ENCODE results near the gene ATXN7L2.

ATXN7L2 gene

DNA sequence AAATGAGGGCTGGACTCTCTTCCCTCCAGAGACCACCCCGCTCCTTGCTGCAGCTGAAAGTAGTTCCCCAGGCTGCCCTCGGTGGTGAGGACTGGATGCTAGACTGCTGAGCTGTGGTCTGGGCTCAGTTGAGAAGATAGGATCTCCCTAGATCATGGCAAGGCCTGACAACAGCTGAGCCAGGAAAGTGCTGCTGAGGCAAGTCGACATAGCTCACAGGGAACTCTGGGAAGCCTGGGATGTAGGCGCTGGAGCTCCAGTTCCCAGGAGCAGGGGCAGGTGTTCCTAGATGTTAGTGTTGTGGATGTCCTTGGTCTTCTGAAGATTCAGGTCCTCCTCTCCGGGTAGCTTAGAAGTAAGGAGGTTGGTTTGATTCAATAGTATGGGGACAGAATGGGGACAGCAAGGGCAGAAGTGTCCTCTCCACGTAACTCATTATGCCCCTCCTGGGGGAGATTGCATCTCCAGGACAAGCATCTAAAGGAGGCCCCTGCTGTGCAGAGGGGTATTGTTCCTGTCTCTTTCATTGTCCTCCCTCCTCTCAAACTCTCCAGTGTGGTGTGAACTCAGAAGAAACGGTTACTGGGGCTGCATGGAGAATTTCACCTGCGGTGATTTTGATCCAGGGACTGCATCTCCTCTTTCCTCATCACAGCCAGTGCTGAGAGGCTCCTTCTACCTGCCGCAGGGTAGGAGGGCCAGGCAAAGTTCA is 13.9 kb downstream of the ATXN7L2 start:
- no peak for DNase-seq (ENCODE audit: low spot score)

DNA sequence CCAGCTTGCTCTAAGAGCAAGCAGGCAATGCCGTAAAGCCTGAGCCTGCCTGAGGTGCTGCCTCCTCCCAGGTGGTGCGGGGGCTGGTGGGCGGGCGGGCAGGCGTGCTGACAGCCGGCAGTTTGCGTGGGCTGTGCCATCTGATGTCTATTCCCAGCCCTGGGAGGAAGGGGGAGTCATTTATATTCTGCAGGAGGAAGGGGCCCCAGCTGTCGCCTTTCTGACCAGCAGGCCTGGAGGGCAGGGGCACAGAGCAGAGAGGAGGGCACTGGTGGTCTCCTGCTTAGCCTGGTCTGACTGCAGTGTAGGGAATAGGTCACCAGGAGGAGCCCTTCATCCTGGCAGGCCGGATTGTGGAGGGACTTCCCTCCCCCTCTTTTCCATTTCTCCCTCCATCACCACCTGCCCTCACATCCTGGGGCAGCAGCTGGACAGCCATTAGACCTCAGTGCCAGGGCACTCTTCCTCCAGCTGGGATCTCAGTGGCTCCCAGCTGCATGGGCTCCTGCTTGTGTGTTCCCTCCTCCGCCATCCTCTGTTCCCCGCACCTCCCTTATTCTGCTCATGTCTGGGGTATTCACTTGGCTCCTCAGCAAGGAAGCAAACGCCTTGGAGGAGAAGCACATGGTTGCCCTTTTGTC is 14.6 kb downstream of the ATXN7L2 start:
- no peak for DNase-seq (ENCODE audit: low spot score)

GRCh38 chr1:109499081-109499480 is 15.4 kb downstream of the ATXN7L2 start:
- no peak for DNase-seq (ENCODE audit: low spot score)

DNA sequence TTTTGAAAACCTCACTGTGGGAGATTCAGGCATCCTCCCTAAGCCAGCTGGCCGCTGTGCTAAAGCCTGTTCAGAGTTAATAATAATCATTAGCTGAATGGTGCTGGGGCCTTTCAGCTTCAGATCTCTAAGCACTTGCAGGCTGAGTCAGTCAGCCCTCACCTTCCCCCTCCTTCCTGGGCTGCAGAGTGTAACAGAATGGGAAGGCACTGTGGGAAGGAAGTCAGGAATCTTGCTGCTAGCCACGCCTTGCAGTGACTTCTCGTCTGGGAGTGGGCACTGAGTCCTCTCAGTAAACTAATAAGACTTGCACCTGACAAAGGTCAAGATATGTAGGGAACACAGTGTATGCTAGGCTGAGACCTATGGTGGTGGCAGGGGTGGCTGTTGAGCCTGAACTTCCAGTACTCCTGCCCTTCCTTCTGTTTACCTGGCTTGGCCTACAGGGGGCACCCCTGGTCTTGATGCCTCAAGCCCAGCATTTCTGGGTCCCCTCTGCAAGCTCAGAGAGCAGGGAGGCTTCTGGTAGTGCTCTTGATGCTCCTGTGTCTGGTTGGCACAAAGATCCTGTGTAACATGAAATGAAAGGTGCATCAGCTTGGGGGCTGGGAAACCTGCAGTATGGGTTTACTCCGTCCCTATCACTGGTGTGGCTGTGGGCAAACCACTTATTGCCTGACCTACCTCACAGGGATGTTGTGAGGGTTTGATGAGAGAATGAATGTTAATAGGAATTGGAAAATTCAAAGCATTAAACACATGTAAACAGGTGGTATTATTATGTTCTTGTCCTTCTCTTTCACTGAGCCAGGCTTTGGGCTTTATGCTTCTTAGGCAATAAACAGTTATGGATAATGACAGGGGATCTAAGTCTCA is 16.2 kb downstream of the ATXN7L2 start:
- no peak for DNase-seq (ENCODE audit: low spot score)

GRCh38 chr1:109500941-109501381 is 17.3 kb downstream of the ATXN7L2 start:
- DNase-seq (ENCODE audit: low spot score): no peak

- DNase-seq (ENCODE audit: low spot score): no peak
Observed at GRCh38 chr1:109501644-109502363, 18.1 kb downstream of the ATXN7L2 start.

DNA sequence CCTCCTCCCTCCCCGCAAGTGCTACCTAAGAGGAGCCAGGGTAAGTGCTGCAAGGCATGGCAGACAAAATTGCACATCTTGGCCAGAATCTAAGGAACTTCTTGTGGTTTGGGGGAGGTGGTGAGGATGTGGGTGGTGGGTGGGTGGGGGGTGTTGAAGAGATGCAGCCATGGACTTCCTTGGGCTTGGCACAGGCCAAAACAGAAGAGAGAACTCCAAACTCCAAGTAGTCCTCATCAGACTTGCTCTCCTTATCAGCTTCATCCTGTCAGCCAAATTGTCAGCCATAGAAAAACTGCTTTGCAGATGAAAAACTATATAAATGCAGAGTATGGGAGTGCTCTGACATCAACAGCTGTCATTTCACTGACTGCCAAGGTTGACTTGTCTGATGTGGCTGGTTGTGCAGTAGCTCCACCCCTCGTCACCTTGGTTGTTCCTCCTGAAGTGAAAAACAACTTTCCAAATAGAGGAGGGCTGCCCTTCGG is 18.7 kb downstream of the ATXN7L2 start:
- DNase-seq (ENCODE audit: low spot score): no peak

GRCh38 chr1:109503935-109504334 is 20.2 kb downstream of the ATXN7L2 start:
- DNase-seq (ENCODE audit: low spot score): no peak

DNA sequence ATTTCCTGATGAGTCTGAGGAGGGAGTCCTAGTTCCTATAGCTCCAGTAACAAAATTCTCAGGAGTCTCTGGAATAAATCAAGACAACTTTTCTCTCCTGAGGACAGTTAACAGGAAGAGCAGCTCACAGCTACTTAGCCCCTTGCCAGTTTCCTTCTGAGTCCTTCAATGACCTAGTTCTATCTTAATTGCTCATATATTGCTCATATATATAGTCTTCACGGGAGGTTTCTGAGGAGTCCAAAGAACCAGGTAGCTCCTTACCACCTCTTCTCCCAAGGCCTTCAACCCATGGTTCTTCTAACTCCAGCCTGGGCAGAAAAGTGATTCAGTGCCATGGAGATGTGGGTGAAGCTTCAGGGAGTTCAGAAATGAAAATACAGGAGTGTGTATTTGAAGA is 21.3 kb downstream of the ATXN7L2 start:
- DNase-seq (ENCODE audit: low spot score): no peak

DNA sequence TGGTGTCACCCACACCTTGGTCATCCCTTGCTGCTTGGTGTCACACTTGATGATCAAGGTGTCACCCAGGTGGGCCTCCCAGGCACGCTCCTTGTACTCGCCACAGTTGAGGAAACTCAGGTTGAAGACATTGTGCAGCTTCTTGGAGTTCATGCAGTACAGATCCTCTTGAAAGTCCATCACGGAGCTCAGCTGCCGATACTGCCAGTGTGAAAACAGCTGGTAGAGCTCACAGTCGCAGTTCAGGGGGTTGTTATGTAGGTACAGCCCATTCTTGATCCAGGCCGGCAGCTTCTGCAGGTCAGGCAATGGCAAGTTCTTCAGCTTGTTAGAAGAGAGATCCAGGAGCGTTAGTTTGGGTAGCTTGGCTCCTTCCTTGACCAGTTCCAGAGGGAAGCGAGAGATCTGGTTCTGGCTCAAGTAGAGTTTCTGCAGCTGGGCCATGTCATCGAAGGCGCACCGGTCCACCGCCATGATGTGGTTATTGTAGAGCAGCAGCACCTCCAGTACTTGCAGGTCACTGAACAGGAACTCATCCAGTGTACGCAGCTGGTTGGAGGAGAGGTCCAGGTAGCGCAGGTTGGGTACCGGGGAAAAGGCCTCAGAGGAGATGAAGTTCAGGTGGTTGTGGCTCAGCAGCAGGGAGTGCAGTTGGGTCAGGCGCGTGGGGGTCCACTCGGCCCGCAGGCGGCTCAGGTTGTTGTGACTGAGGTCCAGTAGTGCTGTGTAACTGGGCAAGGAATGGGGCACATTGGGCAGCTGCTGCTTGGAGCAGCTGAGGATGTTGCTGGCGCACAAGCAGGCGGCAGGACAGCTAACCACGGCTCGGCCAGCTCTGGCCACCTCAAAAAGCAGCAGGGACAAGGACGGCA is 24.5 kb downstream of the ATXN7L2 start:
- DNase-seq (ENCODE audit: low spot score): no peak

GRCh38 chr1:109508873-109509175 is 25.1 kb downstream of the ATXN7L2 start:
- no peak for DNase-seq (ENCODE audit: low spot score)

DNA sequence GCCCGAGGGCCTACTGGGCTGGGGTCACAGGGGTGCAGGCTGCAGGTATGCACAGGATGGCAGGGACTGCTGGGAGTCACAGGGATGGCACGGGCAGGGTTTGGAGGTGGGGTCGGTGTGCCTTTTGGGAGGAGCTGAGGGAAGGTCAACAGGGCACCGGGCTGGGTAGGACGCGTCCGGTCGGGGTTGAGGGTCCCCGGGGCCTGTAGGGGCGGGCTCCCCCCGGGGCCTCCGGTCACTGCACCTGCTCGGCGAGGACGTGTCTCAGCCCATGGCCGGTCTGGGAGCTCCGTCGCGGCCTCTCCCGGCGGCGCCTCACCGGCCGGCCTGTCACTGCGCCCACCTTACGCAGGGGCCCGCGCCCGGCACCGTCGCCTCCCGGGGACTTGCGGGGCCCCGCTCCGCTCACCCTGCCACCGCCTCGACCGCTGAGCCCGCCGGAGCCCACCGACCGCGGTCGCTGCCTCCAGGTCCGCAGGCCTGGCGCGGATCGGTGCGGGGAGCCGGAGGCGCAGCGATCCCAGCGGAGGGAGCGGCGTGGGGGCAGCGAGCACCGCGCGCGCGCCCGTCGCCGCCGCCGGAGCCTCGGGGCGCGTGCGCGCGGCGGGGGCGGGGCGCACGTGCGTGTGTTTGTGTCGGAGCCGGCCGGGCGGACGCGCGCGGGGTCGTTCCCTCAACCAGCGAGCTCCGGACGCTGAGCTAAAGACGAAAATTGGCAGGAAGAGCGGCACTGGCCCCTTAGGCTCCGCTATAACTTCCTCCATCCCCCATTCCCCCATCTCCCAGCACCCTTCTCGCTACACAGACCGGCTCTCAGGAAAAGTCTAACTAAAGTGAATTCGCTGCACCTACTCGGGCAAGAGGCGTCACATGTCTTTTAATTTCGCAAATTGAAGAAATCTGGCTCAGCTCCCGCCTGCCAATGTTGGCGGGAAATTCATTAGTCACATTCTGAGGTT is 25.8 kb downstream of the ATXN7L2 start, which contains the start of gene AMIGO1:
TSS of gene AMIGO1 (minus strand) at position 552 of the 959 bp plus-strand sequence. CDS start 815 bp downstream, outside the sequence.
- DNase-seq (ENCODE audit: low spot score): peak; percentile 85

GRCh38 chr1:109513110-109513710 is 29.5 kb downstream of the ATXN7L2 start:
- DNase-seq (ENCODE audit: low spot score): no peak

DNA sequence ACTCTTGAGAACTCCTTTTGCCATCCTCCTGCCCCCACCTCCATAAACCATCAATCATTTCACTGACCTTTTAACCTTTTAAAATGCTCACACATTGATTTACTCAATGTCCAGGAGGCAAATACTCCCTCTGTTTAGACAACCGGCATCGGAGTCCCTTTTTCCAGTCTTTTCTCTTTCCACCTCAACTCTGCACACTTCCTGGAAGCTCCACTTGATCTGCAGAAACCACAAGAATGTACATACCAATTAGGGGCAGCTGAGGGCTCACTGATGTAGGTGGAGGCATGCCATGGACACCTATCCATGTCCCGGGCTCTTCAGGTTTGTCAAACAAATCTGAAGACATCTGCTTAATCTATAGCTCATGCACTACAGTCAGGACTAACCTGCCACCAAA is 31.1 kb downstream of the ATXN7L2 start:
- DNase-seq (ENCODE audit: low spot score): no peak

- no peak for DNase-seq (ENCODE audit: low spot score)
Observed at GRCh38 chr1:109516872-109517271, 33.2 kb downstream of the ATXN7L2 start.

- DNase-seq (ENCODE audit: low spot score): no peak
Observed at GRCh38 chr1:109517337-109517736, 33.6 kb downstream of the ATXN7L2 start.

- DNase-seq (ENCODE audit: low spot score): no peak
Observed at GRCh38 chr1:109521002-109521951, 37.6 kb downstream of the ATXN7L2 start.

GRCh38 chr1:109522026-109522425 is 38.3 kb downstream of the ATXN7L2 start:
- no peak for DNase-seq (ENCODE audit: low spot score)

All from germinal center (tissue), 1 donor.